RWPE1 (cell line): ENCODE measurements around the gene TNFAIP3.

ENCODE experiments used
- CTCF ChIA-PET: fragments of 350-600 bp; sonication (Branson Sonifier 250); formaldehyde crosslinking; extraction: SDS; loops from one replicate; lab custom pipeline; 2021; lab: Yijun Ruan, JAX
- POLR2A ChIA-PET: fragments of 400-600 bp; formaldehyde crosslinking; extraction: SDS; loops from one replicate; lab custom pipeline; 2020; ENCODE audit warnings: antibody characterized with exemption; ENCODE audit not compliant: low non-redundant PET; lab: Yijun Ruan, JAX
- DNase-seq: peaks from one replicate; pipeline ENCODE4 v3.0.0; 2012; ENCODE audit warnings: low spot score
- H3K27ac ChIP-seq: fragments of 450-650 bp; 2 replicates; pipeline ENCODE4 v1.5.1; 2017
- CTCF ChIP-seq: fragments of 450-650 bp; conservative IDR thresholded peaks from 2 replicates; pipeline ENCODE4 v1.5.1; 2017; ENCODE audit warnings: low read depth, mild to moderate bottlenecking

The TNFAIP3 gene

GRCh38 chr6:137823826-137824555 lies 43.1 kb upstream of the TNFAIP3 start:
- TF ChIP-seq CTCF, result no peak
- ChIA-PET POLR2A (no interaction called here), CTCF (interaction anchor here (0.6 kb wide), 2 partner anchors 124 to 292 kb away, joined by 4 to 6 read pairs; no protein-coding TSS in a partner anchor)
- H3K27ac ChIP-seq, result no peak overlapping the region
- DNase-seq, result no peak

- POLR2A ChIA-PET, result no interaction called here
- CTCF ChIA-PET, result interaction anchor here (0.6 kb wide), 1 partner anchor 125 kb away, joined by 4 read pairs; no protein-coding TSS in a partner anchor
- no peak for TF ChIP-seq CTCF
- no peak overlapping the region for H3K27ac ChIP-seq
- DNase-seq, result no peak
Observed at GRCh38 chr6:137824556-137824879, 42.5 kb upstream of the TNFAIP3 start.

GRCh38 chr6:137824896-137825295 lies 42.2 kb upstream of the TNFAIP3 start:
- POLR2A ChIA-PET, result no interaction called here
- no peak for TF ChIP-seq CTCF
- CTCF ChIA-PET, result interaction anchor here (0.6 kb wide), 1 partner anchor 1783 kb away, joined by 3 read pairs; no protein-coding TSS in a partner anchor
- no peak overlapping the region for H3K27ac ChIP-seq
- DNase-seq, result no peak

- peak overlapping the region; percentile 65 for H3K27ac ChIP-seq
- no peak for DNase-seq
- ChIA-PET CTCF (no interaction called here), POLR2A (no interaction called here)
- TF ChIP-seq CTCF, result no peak
Observed at GRCh38 chr6:137827411-137827940, 39.6 kb upstream of the TNFAIP3 start.

GRCh38 chr6:137827977-137828810 lies 38.9 kb upstream of the TNFAIP3 start:
- ChIA-PET CTCF (interaction anchor here (0.6 kb wide), 1 partner anchor 28 kb away, joined by 3 read pairs; no protein-coding TSS in a partner anchor), POLR2A (no interaction called here)
- TF ChIP-seq CTCF, result no peak
- no peak for DNase-seq
- peak overlapping the region; percentile 56; the same call in 1 of the 2 replicates for H3K27ac ChIP-seq

GRCh38 chr6:137829641-137830083 lies 37.4 kb upstream of the TNFAIP3 start:
- ChIA-PET CTCF (interaction anchor here (0.7 kb wide), 1 partner anchor 20 kb away, joined by 4 read pairs; no protein-coding TSS in a partner anchor), POLR2A (no interaction called here)
- no peak for TF ChIP-seq CTCF
- peak; percentile 67 for DNase-seq
- H3K27ac ChIP-seq, result no peak overlapping the region
